IMR-90 (cell line): ENCODE data around the gene COA3. TPM values are rescaled to one million over a fixed set of nuclear protein-coding genes. Genes with fewer than 3 reads are reported as not detected.

Experiments used
- ATAC-seq: fragments of 200-7000 bp; cut with Tn5 transposase; 2 replicates; pipeline ENCODE4 v1.9.1; 2020; ENCODE audit warnings: low read depth, mild to moderate bottlenecking, moderate library complexity
- BruUV-seq: library from RNA; stranded (reverse); fragments of 400-500 nt; replicated peaks from 2 replicates; lab custom pipeline; 2021; lab: Mats Ljungman, UMichigan
- CTCF ChIA-PET: fragments of 300-600 bp; formaldehyde crosslinking; extraction: SDS; loops from one replicate; lab custom pipeline; 2021; ENCODE audit warnings: antibody characterized with exemption; lab: Yijun Ruan, JAX
- POLR2A ChIA-PET: fragments of 300-600 bp; sonication (Branson Sonifier 250); formaldehyde crosslinking; loops from one replicate; lab custom pipeline; 2022; ENCODE audit warnings: antibody characterized with exemption; ENCODE audit not compliant: unreplicated experiment; lab: Charles Lee
- DNase-seq: peaks from one replicate; pipeline ENCODE4 v3.0.0; 2013
- H2AFZ ChIP-seq: replicated peaks from 2 replicates; pipeline ENCODE3; 2013; ENCODE audit warnings: low read length, mild to moderate bottlenecking; ENCODE audit not compliant: poor library complexity
- H2AK5ac ChIP-seq: 2 replicates; pipeline ENCODE4 v1.6.1; 2013; ENCODE audit warnings: low read depth, low read length, inconsistent platforms
- H2AK9ac ChIP-seq: replicated peaks from 2 replicates; pipeline ENCODE3; 2013; ENCODE audit warnings: mild to moderate bottlenecking, low read depth, low read length, moderate library complexity; ENCODE audit not compliant: poor library complexity
- H2BK120ac ChIP-seq: 2 replicates; pipeline ENCODE4 v1.6.1; 2013; ENCODE audit warnings: low read depth, low read length, inconsistent platforms
- H2BK15ac ChIP-seq: 3 replicates; pipeline ENCODE4 v1.6.1; 2013; ENCODE audit warnings: low read depth, low read length, inconsistent platforms
- H2BK20ac ChIP-seq: 2 replicates; pipeline ENCODE4 v1.6.1; 2013; ENCODE audit warnings: low read depth, mild to moderate bottlenecking, inconsistent platforms, low read length, moderate library complexity
- H2BK5ac ChIP-seq: 2 replicates; pipeline ENCODE4 v1.6.1; 2013; ENCODE audit warnings: mild to moderate bottlenecking, low read depth, low read length, inconsistent platforms; ENCODE audit not compliant: poor library complexity, severe bottlenecking
- H3K14ac ChIP-seq: replicated peaks from 2 replicates; pipeline ENCODE4 v1.6.1; 2013; ENCODE audit warnings: low read depth, low read length, inconsistent platforms
- H3K18ac ChIP-seq: 2 replicates; pipeline ENCODE4 v1.6.1; 2013; ENCODE audit warnings: low read depth, low read length, control low read depth
- H3K23ac ChIP-seq: 2 replicates; pipeline ENCODE4 v1.6.1; 2013; ENCODE audit warnings: low read depth, low read length, inconsistent platforms
- H3K27ac ChIP-seq: 2 replicates; pipeline ENCODE4 v1.5.1; 2013; ENCODE audit warnings: mild to moderate bottlenecking, control low read depth, low read length; ENCODE audit not compliant: insufficient read depth
- H3K27me3 ChIP-seq: 2 replicates; pipeline ENCODE4 v1.6.1; 2013; ENCODE audit warnings: low read length; ENCODE audit not compliant: control insufficient read depth, insufficient read depth
- H3K36me3 ChIP-seq: 2 replicates; pipeline ENCODE4 v1.6.1; 2013; ENCODE audit warnings: low read length, mixed read lengths; ENCODE audit not compliant: control insufficient read depth, insufficient read depth
- H3K4ac ChIP-seq: 2 replicates; pipeline ENCODE4 v1.6.1; 2013; ENCODE audit warnings: low read depth, low read length, inconsistent platforms
- H3K4me1 ChIP-seq: 2 replicates; pipeline ENCODE4 v1.6.1; 2013; ENCODE audit warnings: low read length, mixed read lengths; ENCODE audit not compliant: control insufficient read depth, insufficient read depth
- H3K4me2 ChIP-seq: 2 replicates; pipeline ENCODE4 v1.6.1; 2013; ENCODE audit warnings: low read depth, mild to moderate bottlenecking, control low read depth, low read length, moderate library complexity
- H3K4me3 ChIP-seq: 2 replicates; pipeline ENCODE4 v1.5.1; 2013; ENCODE audit warnings: low read depth, mild to moderate bottlenecking, control low read depth, low read length, moderate library complexity; ENCODE audit not compliant: insufficient read depth
- H3K56ac ChIP-seq: 2 replicates; pipeline ENCODE4 v1.6.1; 2013; ENCODE audit warnings: low read length, inconsistent platforms; ENCODE audit not compliant: insufficient read depth; ENCODE audit errors: extremely low read depth
- H3K79me1 ChIP-seq, 2 experiments: 2 replicates each; pipeline ENCODE4 v1.6.1; 2013; ENCODE audit warnings: low read length in 2 of 2, inconsistent platforms in 1 of 2, low read depth in 1 of 2
- H3K9ac ChIP-seq: 2 replicates; pipeline ENCODE4 v1.6.1; 2013; ENCODE audit warnings: low read depth, low read length, control low read depth
- H3K9me1 ChIP-seq: 2 replicates; pipeline ENCODE4 v1.6.1; 2013; ENCODE audit warnings: low read length, inconsistent platforms; ENCODE audit not compliant: insufficient read depth
- H3K9me3 ChIP-seq: 2 replicates; pipeline ENCODE4 v1.6.1; 2013; ENCODE audit warnings: low read length; ENCODE audit not compliant: control insufficient read depth, insufficient read depth
- H4K20me1 ChIP-seq: 2 replicates; pipeline ENCODE4 v1.6.1; 2013; ENCODE audit warnings: low read length, inconsistent platforms; ENCODE audit not compliant: insufficient read depth
- H4K5ac ChIP-seq: 2 replicates; pipeline ENCODE4 v1.6.1; 2013; ENCODE audit warnings: mild to moderate bottlenecking, low read depth, low read length, control low read depth
- H4K8ac ChIP-seq, 2 experiments: 2 replicates each; pipeline ENCODE4 v1.6.1; 2013; ENCODE audit warnings: low read depth in 2 of 2, low read length in 2 of 2, control low read depth in 1 of 2, inconsistent platforms in 1 of 2
- H4K91ac ChIP-seq: 2 replicates; pipeline ENCODE4 v1.6.1; 2013; ENCODE audit warnings: low read depth, low read length, inconsistent platforms; ENCODE audit not compliant: insufficient read depth
- BHLHE40 ChIP-seq: fragments of 150-350 bp; IDR thresholded peaks from 2 replicates; pipeline ENCODE4 v1.6.1; 2016; ENCODE audit warnings: mild to moderate bottlenecking, low read depth, low read length
- CEBPB ChIP-seq: IDR thresholded peaks from 2 replicates; pipeline ENCODE4 v1.6.1; 2012; ENCODE audit warnings: low read depth, low read length, improper control_type of control experiment
- CHD1 ChIP-seq: IDR thresholded peaks from 2 replicates; pipeline ENCODE4 v1.6.1; 2012; ENCODE audit warnings: low read depth, low read length, improper control_type of control experiment
- CTCF ChIP-seq: conservative IDR thresholded peaks from 2 replicates; pipeline ENCODE4 v1.5.1; 2012; ENCODE audit warnings: mild to moderate bottlenecking, low read depth, low read length, improper control_type of control experiment
- ELK1 ChIP-seq: fragments of 150-350 bp; IDR thresholded peaks from 2 replicates; pipeline ENCODE4 v1.6.1; 2016; ENCODE audit warnings: low read depth, mild to moderate bottlenecking, low read length, moderate library complexity, borderline replicate concordance
- FOS ChIP-seq: fragments of 150-350 bp; IDR thresholded peaks from 2 replicates; pipeline ENCODE4 v1.6.1; 2016; ENCODE audit warnings: low read depth, low read length
- MAFK ChIP-seq: IDR thresholded peaks from 2 replicates; pipeline ENCODE4 v1.6.1; 2012; ENCODE audit warnings: low read depth, low read length, improper control_type of control experiment
- MAZ ChIP-seq: IDR thresholded peaks from 2 replicates; pipeline ENCODE4 v1.6.1; 2012; ENCODE audit warnings: low read depth, mild to moderate bottlenecking, low read length, improper control_type of control experiment, moderate library complexity, borderline replicate concordance
- MXI1 ChIP-seq: IDR thresholded peaks from 2 replicates; pipeline ENCODE4 v1.6.1; 2012; ENCODE audit warnings: low read depth, mild to moderate bottlenecking, low read length, moderate library complexity, borderline replicate concordance
- NFE2L2 ChIP-seq: fragments of 150-350 bp; IDR thresholded peaks from 2 replicates; pipeline ENCODE4 v1.6.1; 2016; ENCODE audit warnings: low read depth, mild to moderate bottlenecking, low read length
- POLR2A ChIP-seq: IDR thresholded peaks from 2 replicates; pipeline ENCODE4 v1.6.1; 2012; ENCODE audit warnings: mild to moderate bottlenecking, low read depth, low read length
- RAD21 ChIP-seq: IDR thresholded peaks from 2 replicates; pipeline ENCODE4 v1.6.1; 2012; ENCODE audit warnings: low read length, improper control_type of control experiment
- RCOR1 ChIP-seq: IDR thresholded peaks from 2 replicates; pipeline ENCODE4 v1.6.1; 2012; ENCODE audit warnings: mild to moderate bottlenecking, low read length, improper control_type of control experiment; ENCODE audit not compliant: insufficient replicate concordance
- RFX5 ChIP-seq: IDR thresholded peaks from 2 replicates; pipeline ENCODE4 v1.8.0; 2012; ENCODE audit warnings: low read depth, mild to moderate bottlenecking, low read length, moderate library complexity
- SMC3 ChIP-seq: fragments of 150-350 bp; IDR thresholded peaks from 2 replicates; pipeline ENCODE4 v1.6.1; 2016; ENCODE audit warnings: low read depth, mild to moderate bottlenecking, antibody characterized with exemption, low read length, moderate library complexity
- WGBS, 2 experiments: methylation state at CpG; one replicate each; pipeline versions ENCODE4 v1.1.5 to v1.1.7; 2013; ENCODE audit warnings: missing lambda C conversion rate in 2 of 2; ENCODE audit not compliant: insufficient read length in 1 of 2; ENCODE audit errors: extremely low coverage in 2 of 2; 5-methylcytosine and 5-hydroxymethylcytosine counted together
- dilution Hi-C: fragments of 300-500 bp; cut with HindIII; formaldehyde crosslinking; loops from one replicate; pipeline ENCODE4 v1.14.3; 2018; ENCODE audit warnings: low sequenced_read_pairs; ENCODE audit not compliant: unreplicated experiment
- in situ Hi-C: fragments of 300-500 bp; cut with MboI; formaldehyde crosslinking; loops from 3 replicates; pipeline ENCODE4 v1.14.3; 2019; ENCODE audit warnings: low sequenced_read_pairs, inconsistent platforms, mixed read lengths
- intact Hi-C: fragments of 100-400 bp; cut with micrococcal nuclease; formaldehyde crosslinking; loops from 2 replicates; pipeline ENCODE4 v1.10.0; 2022
- polyA plus RNA-seq, 3 experiments: library from polyadenylated mRNA; depleted of rRNA; stranded (reverse); fragments of >200 nt; gene quantifications; 2 replicates each; pipeline ENCODE4 v1.2.3, GENCODE V29; 2012; ENCODE audit warnings: low replicate concordance in 1 of 3
- total RNA-seq: library from RNA; depleted of rRNA; stranded (reverse); fragments of >200 nt; gene quantifications from 2 replicates; pipeline ENCODE4 v1.2.3, GENCODE V29; 2012
- TF ChIP-seq, protein P1 (sequence below): fragments of 150-350 bp; IDR thresholded peaks from 2 replicates; pipeline ENCODE4 v1.6.1; 2017; ENCODE audit warnings: mild to moderate bottlenecking, antibody characterized with exemption, low read length, low read depth

Gene COA3
- total and polyA plus RNA-seq, 2 of the 4 experiments (the other 2 are of a cell fraction), result 66.8 to 78.1 TPM

DNA sequence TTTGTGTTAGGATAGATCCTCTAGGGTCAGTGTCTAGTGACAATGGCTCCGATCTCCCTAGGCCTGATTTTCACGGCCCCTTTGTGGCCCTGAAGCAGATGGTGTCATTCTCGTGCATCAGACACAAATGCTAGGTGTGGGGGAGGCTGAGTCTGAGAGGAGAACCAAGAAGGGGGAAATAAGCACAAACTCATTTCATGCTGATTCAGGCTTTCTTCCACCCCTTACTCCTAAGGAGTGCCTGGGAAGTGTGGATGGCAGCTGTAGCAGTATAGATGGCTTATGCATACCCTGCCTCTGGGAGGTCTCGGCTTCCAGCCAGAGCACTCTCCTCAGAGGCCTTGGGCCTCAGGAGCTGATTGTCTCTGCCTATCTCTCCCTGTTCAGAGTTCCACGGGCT, 19.9 kb downstream of the COA3 start:
- intact Hi-C loops (no loop called here), in situ Hi-C loops (no loop called here), dilution Hi-C loops (no loop called here)
- DNase-seq, result no peak
- H3K14ac ChIP-seq, result no peak overlapping the region
- no peaks in the 10 kb centered on the region for H3K27me3 ChIP-seq
- H3K4ac ChIP-seq, result no peak overlapping the region; the same call in 1 of the 2 replicates
- no peak overlapping the region for H2BK15ac ChIP-seq
- no peak overlapping the region for H2AK5ac ChIP-seq
- H3K4me2 ChIP-seq, result no peak overlapping the region
- H4K5ac ChIP-seq, result no peak overlapping the region
- ATAC-seq, result no peak
- no peak overlapping the region for H2BK120ac ChIP-seq
- H2BK20ac ChIP-seq, result no peak overlapping the region
- CTCF ChIA-PET, result no interaction called here
- POLR2A ChIA-PET, result no interaction called here
- H3K27ac ChIP-seq, result no peak overlapping the region
- peaks cover 25% of the 10 kb centered on the region for H3K9me1 ChIP-seq
- no peaks in the 10 kb centered on the region for H3K9me3 ChIP-seq
- peaks cover 27% of the 10 kb centered on the region for H3K36me3 ChIP-seq
- TF ChIP-seq CTCF, result no peak
- TF ChIP-seq MXI1, result no peak
- TF ChIP-seq BHLHE40, result no peak
- no peak for TF ChIP-seq SMC3
- TF ChIP-seq MAFK, result no peak
- no peak for TF ChIP-seq RFX5
- TF ChIP-seq, protein P1, sequence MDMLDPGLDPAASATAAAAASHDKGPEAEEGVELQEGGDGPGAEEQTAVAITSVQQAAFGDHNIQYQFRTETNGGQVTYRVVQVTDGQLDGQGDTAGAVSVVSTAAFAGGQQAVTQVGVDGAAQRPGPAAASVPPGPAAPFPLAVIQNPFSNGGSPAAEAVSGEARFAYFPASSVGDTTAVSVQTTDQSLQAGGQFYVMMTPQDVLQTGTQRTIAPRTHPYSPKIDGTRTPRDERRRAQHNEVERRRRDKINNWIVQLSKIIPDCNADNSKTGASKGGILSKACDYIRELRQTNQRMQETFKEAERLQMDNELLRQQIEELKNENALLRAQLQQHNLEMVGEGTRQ, result no peak
- no peak for TF ChIP-seq CHD1
- TF ChIP-seq RAD21, result no peak
- TF ChIP-seq NFE2L2, result no peak
- TF ChIP-seq FOS, result no peak
- TF ChIP-seq CEBPB, result no peak
- no peak for TF ChIP-seq ELK1
- no peak for TF ChIP-seq POLR2A
- no peak for TF ChIP-seq MAZ
- TF ChIP-seq RCOR1, result no peak
- H2AK9ac ChIP-seq, result no peak overlapping the region
- no peak overlapping the region for H3K56ac ChIP-seq
- H4K91ac ChIP-seq, result no peak overlapping the region
- H3K18ac ChIP-seq, result no peak overlapping the region
- peaks cover 24% of the 10 kb centered on the region for H3K4me1 ChIP-seq
- BruUV-seq, result no TSS peak
- WGBS, 2 experiments, result 70% methylated on average over 2 of the region's 5 CpGs; no CpG with 5 or more reads in 1 of the 2 experiments
- H4K20me1 ChIP-seq, result no peaks in the 10 kb centered on the region
- H3K79me1 ChIP-seq, result peaks cover 14 to 61% of the 10 kb centered on the region in 2 experiments
- no peak overlapping the region for H3K9ac ChIP-seq
- no peak overlapping the region for H4K8ac ChIP-seq
- no peak overlapping the region for H3K4me3 ChIP-seq
- no peak overlapping the region for H3K23ac ChIP-seq
- no peak overlapping the region for H2AFZ ChIP-seq
- no peak overlapping the region for H2BK5ac ChIP-seq
